IPS DF 4.7 (cell line): Measurements from ENCODE around the gene MICB.
A peak's percentile ranks its signal among the peaks of the same experiment; 100 is the strongest.
"Not testable (repeated sequence)": the region's sequence is repeated elsewhere in the genome, so short reads cannot be mapped to it uniquely, and the experiment has no call there.

Experiments
- DNase-seq: peaks from one replicate; pipeline ENCODE4 v3.0.0-alpha.2; 2013; ENCODE audit warnings: low spot score; ENCODE audit errors: extremely low read depth

The MICB gene

GRCh38 chr6:31497531-31498476, at the start of gene MICB:
Gene MICB (plus strand): TSS chr6:31498145. CDS start chr6:31498194, 49 bp downstream.
- peak; percentile 91 for DNase-seq

- no peak for DNase-seq
Measured at GRCh38 chr6:31450751-31451150, 47.2 kb upstream of the MICB start.

GRCh38 chr6:31452859-31453258, 45.1 kb upstream of the MICB start:
- no peak for DNase-seq

GRCh38 chr6:31453259-31453658, 44.7 kb upstream of the MICB start:
- no peak for DNase-seq

- DNase-seq, result not testable (repeated sequence)
Measured at GRCh38 chr6:31459864-31460263, 38.1 kb upstream of the MICB start.

GRCh38 chr6:31460361-31461025, 37.5 kb upstream of the MICB start:
- no peak for DNase-seq

GRCh38 chr6:31462026-31462963, 35.6 kb upstream of the MICB start:
- DNase-seq, result no peak

- DNase-seq, result peak; percentile 86
Measured at GRCh38 chr6:31462964-31463870, 34.7 kb upstream of the MICB start.

- no peak for DNase-seq
Measured at GRCh38 chr6:31464252-31465184, 33.4 kb upstream of the MICB start.

GRCh38 chr6:31465185-31465536, 32.8 kb upstream of the MICB start:
- DNase-seq, result no peak

- DNase-seq, result no peak
Measured at GRCh38 chr6:31465718-31466117, 32.2 kb upstream of the MICB start.

- no peak for DNase-seq
Measured at GRCh38 chr6:31466466-31466865, 31.5 kb upstream of the MICB start.

GRCh38 chr6:31467151-31467550, 30.8 kb upstream of the MICB start:
- DNase-seq, result no peak

- DNase-seq, result no peak
Measured at GRCh38 chr6:31468311-31468710, 29.6 kb upstream of the MICB start.

- DNase-seq, result no peak
Measured at GRCh38 chr6:31470801-31471200, 27.1 kb upstream of the MICB start.

GRCh38 chr6:31471711-31472110, 26.2 kb upstream of the MICB start:
- DNase-seq, result no peak

- DNase-seq, result no peak
Measured at GRCh38 chr6:31472259-31472658, 25.7 kb upstream of the MICB start.

GRCh38 chr6:31473244-31473643, 24.7 kb upstream of the MICB start:
- no peak for DNase-seq
